Neural cell (in vitro differentiated cells): ENCODE data around the gene CHL1. TPM values are rescaled to one million over a fixed set of nuclear protein-coding genes. Genes with fewer than 3 reads are reported as not detected.

Source experiments
- H2AFZ ChIP-seq: fragments of 200-600, 300-800 bp; sonication (generic), shearing (Covaris generic); 2 replicates; pipeline ENCODE4 v1.6.0; 2014; ENCODE audit warnings: low read depth, mild to moderate bottlenecking, antibody characterized with exemption, low read length, moderate library complexity
- H3F3A ChIP-seq: fragments of 200-600 bp; shearing (Covaris generic); 2 replicates; pipeline ENCODE4 v1.6.1; 2016; ENCODE audit warnings: mild to moderate bottlenecking, moderate library complexity, mixed read lengths, antibody characterized with exemption, low read length; ENCODE audit not compliant: insufficient read depth, poor library complexity, severe bottlenecking
- H3K27ac ChIP-seq: fragments of 200-600, 300-800 bp; sonication (generic), shearing (Covaris generic); 2 replicates; pipeline ENCODE4 v1.5.1; 2014; ENCODE audit warnings: mild to moderate bottlenecking, low read length, moderate library complexity
- H3K27me3 ChIP-seq: fragments of 300-800, 200-600 bp; sonication (generic), shearing (Covaris generic); 2 replicates; pipeline ENCODE4 v1.6.0; 2014; ENCODE audit warnings: mild to moderate bottlenecking, low read depth, low read length, moderate library complexity; ENCODE audit not compliant: insufficient read depth
- H3K36me3 ChIP-seq: fragments of 300-800, 200-600 bp; sonication (generic), shearing (Covaris generic); 2 replicates; pipeline ENCODE4 v1.5.1; 2014; ENCODE audit warnings: mild to moderate bottlenecking, antibody characterized with exemption, low read length, moderate library complexity; ENCODE audit not compliant: insufficient read depth
- H3K4me2 ChIP-seq: fragments of 300-800, 200-600 bp; sonication (generic), shearing (Covaris generic); 2 replicates; pipeline ENCODE4 v1.6.0; 2014; ENCODE audit warnings: mild to moderate bottlenecking, low read length
- H3K4me3 ChIP-seq: fragments of 300-800, 200-600 bp; sonication (generic), shearing (Covaris generic); 2 replicates; pipeline ENCODE4 v1.5.1; 2014; ENCODE audit warnings: mild to moderate bottlenecking, low read length, moderate library complexity
- H3K79me2 ChIP-seq: fragments of 200-600 bp; shearing (Covaris generic); replicated peaks from 2 replicates; pipeline ENCODE4 v1.6.0; 2014; ENCODE audit warnings: mild to moderate bottlenecking, low read length, moderate library complexity; ENCODE audit not compliant: insufficient read depth
- H3K9ac ChIP-seq: fragments of 300-800, 200-600 bp; sonication (generic), shearing (Covaris generic); 2 replicates; pipeline ENCODE4 v1.6.1; 2016; ENCODE audit warnings: mild to moderate bottlenecking, low read length, mixed read lengths
- H3K9me2 ChIP-seq: fragments of 200-600 bp; shearing (Covaris generic); 2 replicates; pipeline ENCODE4 v1.6.1; 2016; ENCODE audit warnings: mild to moderate bottlenecking, low read length, mixed read lengths; ENCODE audit not compliant: insufficient read depth
- H3K9me3 ChIP-seq: fragments of 200-600, 300-800 bp; sonication (generic), shearing (Covaris generic); 2 replicates; pipeline ENCODE4 v1.6.1; 2016; ENCODE audit warnings: mild to moderate bottlenecking, mixed run types, low read length, moderate library complexity, mixed read lengths
- H4K20me1 ChIP-seq: fragments of 200-600 bp; shearing (Covaris generic); 2 replicates; pipeline ENCODE4 v1.6.1; 2016; ENCODE audit warnings: mild to moderate bottlenecking, mixed run types; ENCODE audit not compliant: insufficient read depth
- CTCF ChIP-seq: fragments of 450-650 bp; IDR thresholded peaks from 2 replicates; pipeline ENCODE4 v1.5.1; 2014; ENCODE audit warnings: antibody characterized with exemption, mild to moderate bottlenecking, moderate library complexity; ENCODE audit not compliant: poor library complexity, severe bottlenecking
- EP300 ChIP-seq: fragments of 450-650 bp; conservative IDR thresholded peaks from 2 replicates; pipeline ENCODE4 v1.6.1; 2014; ENCODE audit warnings: antibody characterized with exemption, mild to moderate bottlenecking, moderate library complexity; ENCODE audit not compliant: poor library complexity, severe bottlenecking
- EZH2 ChIP-seq: fragments of 200-600, 300-800 bp; shearing (Covaris generic), sonication (generic); IDR thresholded peaks from 2 replicates; pipeline ENCODE4 v1.6.1; 2014; ENCODE audit warnings: antibody characterized with exemption, low read length, borderline replicate concordance, mild to moderate bottlenecking; ENCODE audit not compliant: insufficient read depth, poor library complexity, severe bottlenecking
- MXI1 ChIP-seq: fragments of 450-650 bp; conservative IDR thresholded peaks from 2 replicates; pipeline ENCODE4 v1.6.1; 2014; ENCODE audit warnings: antibody characterized with exemption, mild to moderate bottlenecking; ENCODE audit not compliant: poor library complexity, severe bottlenecking
- POLR2AphosphoS5 ChIP-seq: IDR thresholded peaks from 2 replicates; pipeline ENCODE4 v1.6.1; 2012
- RAD21 ChIP-seq: fragments of 450-650 bp; conservative IDR thresholded peaks from 2 replicates; pipeline ENCODE4 v1.6.1; 2014; ENCODE audit warnings: antibody characterized with exemption, mild to moderate bottlenecking, moderate library complexity
- REST ChIP-seq: IDR thresholded peaks from 2 replicates; pipeline ENCODE4 v1.6.1; 2012; ENCODE audit warnings: borderline replicate concordance
- SMC3 ChIP-seq: fragments of 450-650 bp; conservative IDR thresholded peaks from 2 replicates; pipeline ENCODE4 v1.6.1; 2014; ENCODE audit warnings: antibody characterized with exemption, mild to moderate bottlenecking, moderate library complexity; ENCODE audit not compliant: poor library complexity
- TAF1 ChIP-seq: IDR thresholded peaks from 2 replicates; pipeline ENCODE4 v1.6.1; 2012; ENCODE audit warnings: low read depth
- polyA plus RNA-seq: library from polyadenylated mRNA; depleted of rRNA; stranded (reverse); fragments of >200 nt; gene quantifications from 2 replicates; pipeline ENCODE4 v1.2.3, GENCODE V29; 2014

Gene CHL1
- polyA plus RNA-seq, 1 donor from 2014 or later = 199 TPM

- Histone ChIP-seq H3K4me2 (no peak overlapping the region), H3K9me3 (no peaks in the 10 kb centered on the region), H3K27me3 (no peaks in the 10 kb centered on the region), H3F3A (no peaks in the 10 kb centered on the region), H2AFZ (no peak overlapping the region), H4K20me1 (no peaks in the 10 kb centered on the region), H3K36me3 (no peaks in the 10 kb centered on the region), H3K27ac (no peak overlapping the region), H3K9me2 (no peaks in the 10 kb centered on the region), H3K79me2 (no peaks in the 10 kb centered on the region), H3K9ac (no peak overlapping the region), H3K4me3 (no peak overlapping the region)
- TF ChIP-seq RAD21 (no peak), TAF1 (no peak), REST (no peak), EZH2 (no peak), MXI1 (no peak), POLR2AphosphoS5 (no peak), EP300 (no peak), CTCF (no peak), SMC3 (no peak)
Observed at GRCh38 chr3:159974-160373, 36.6 kb upstream of the CHL1 start.

GRCh38 chr3:166071-166470 is 30.5 kb upstream of the CHL1 start:
- no peak overlapping the region for H3K27ac ChIP-seq
- H2AFZ ChIP-seq = no peak overlapping the region
- no peaks in the 10 kb centered on the region for H3K36me3 ChIP-seq
- no peak overlapping the region for H3K9ac ChIP-seq
- H3K4me2 ChIP-seq = no peak overlapping the region
- no peaks in the 10 kb centered on the region for H4K20me1 ChIP-seq
- no peak overlapping the region for H3K4me3 ChIP-seq
- H3K9me2 ChIP-seq = no peaks in the 10 kb centered on the region
- H3F3A ChIP-seq = no peaks in the 10 kb centered on the region
- TF ChIP-seq POLR2AphosphoS5 (no peak), MXI1 (no peak), RAD21 (no peak), CTCF (no peak), SMC3 (no peak), REST (no peak), TAF1 (no peak), EP300 (no peak), EZH2 (no peak)
- H3K9me3 ChIP-seq = no peaks in the 10 kb centered on the region
- H3K27me3 ChIP-seq = no peaks in the 10 kb centered on the region
- H3K79me2 ChIP-seq = no peaks in the 10 kb centered on the region
